Measurements from ENCODE around the gene ARFGAP1.

GRCh38 chr20:63247671-63248228 lies 24.9 kb upstream of the ARFGAP1 start:
- no peak for TF ChIP-seq POLR2A (IDR thresholded peaks at IDR 0.05)
- TF ChIP-seq CTCF (IDR thresholded peaks at IDR 0.05) = no peak

All from lower leg skin (tissue), 3 donors.